OCI-M1 (cell line): Measurements from ENCODE around the gene ITGA2B.
A peak's percentile ranks its signal among the peaks of the same experiment; 100 is the strongest.
"Not testable (repeated sequence)": the region's sequence is repeated elsewhere in the genome, so short reads cannot be mapped to it uniquely, and the experiment has no call there.

Experiments used
- DNase-seq: peaks from one replicate; lab custom pipeline; 2025; lab: John Stamatoyannopoulos, UW

ITGA2B gene

DNA sequence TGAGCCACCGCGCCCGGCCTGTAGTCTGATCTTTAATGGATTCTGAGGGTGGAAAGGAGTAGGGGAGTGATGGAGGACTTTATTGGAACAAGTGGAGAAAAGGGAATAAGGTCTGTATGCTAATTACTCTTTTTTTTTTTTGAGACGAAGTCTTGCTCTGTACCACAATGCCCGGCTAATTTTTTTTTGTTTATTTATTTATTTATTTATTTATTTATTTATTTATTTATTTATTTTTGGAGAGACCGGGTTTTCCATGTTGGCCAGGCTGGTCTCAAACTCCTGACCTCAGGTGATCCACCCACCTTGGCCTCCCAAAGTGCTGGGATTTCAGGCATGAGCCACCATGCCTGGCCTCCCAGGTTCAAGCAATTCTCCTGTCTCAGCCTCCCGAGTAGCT lies 59.9 kb downstream of the ITGA2B start:
- not testable (repeated sequence) for DNase-seq

DNA sequence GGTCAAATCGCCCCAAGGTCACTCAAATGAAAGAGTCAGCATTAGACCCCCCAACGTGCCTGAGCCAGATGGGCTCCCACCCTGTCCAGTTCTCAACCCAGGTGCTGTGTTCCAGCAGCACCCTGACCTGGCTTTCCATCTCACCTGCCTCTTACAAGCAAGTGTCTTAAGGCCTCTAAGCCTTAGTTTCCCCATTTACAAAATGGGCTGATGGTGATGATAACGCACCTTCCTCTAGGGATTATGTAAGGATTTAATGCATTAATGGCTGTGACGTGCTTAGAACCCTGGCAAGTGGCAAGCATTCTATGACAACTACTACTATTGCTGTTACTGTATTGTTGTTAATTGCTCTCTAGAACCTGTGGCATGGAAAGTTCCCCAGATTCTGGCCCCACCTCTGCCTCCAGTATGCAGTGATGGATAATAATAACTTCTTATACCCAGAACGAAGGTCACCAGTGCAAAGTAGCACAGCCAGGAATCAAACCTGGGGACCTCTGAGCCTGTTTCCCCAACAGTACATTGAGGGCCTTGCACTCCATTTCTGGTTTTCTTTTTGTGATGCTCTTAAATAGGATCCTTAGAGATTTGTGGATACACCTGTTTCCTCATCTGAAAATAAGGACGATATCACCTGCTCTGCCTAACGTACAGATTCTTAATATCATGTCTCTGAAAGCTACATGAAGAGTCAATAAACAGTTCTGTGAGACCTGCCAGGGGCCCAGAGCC lies 61.6 kb downstream of the ITGA2B start:
- no peak for DNase-seq

GRCh38 chr17:44326861-44327444 lies 62.5 kb downstream of the ITGA2B start:
- peak; percentile 97 for DNase-seq

DNA sequence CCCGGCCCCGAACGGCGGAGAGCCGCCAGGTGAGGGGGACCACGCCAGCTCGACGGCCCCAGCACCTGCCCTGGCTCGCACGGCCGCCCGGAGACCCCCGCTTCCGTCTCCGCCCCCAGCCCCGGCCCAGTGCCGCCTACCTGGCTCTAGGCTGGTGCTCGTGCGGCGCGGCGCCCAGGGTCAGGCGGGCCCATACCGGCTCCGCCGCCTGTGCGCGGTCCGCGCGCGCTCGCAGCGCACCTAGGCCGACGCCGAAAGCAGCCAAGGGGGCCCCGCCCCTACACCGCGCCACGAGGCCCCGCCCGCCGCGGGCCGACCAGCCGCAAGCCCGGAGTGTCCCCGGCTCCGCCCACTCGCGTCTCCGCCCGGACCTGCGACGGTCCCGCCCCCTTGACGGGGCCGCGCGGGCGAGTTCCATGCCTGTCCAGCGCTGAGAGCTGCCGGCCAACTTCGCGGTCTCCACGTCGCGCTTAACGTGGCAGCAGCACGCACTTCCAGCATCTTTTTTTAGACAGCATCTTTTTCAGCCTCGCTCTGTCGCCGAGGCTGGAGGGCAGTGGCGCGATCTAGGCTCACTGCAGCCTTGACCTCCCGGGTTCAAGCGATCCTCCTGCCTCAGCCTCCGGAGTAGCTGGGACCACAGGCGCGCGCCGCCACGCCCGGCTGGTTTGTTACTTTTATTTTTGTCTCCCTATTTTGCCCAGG lies 64.7 kb downstream of the ITGA2B start, which contains the start of gene SLC25A39:
Gene SLC25A39, minus strand, starts transcription at position 253 of the 705 bp plus-strand sequence. CDS start 1,261 bp downstream, outside the sequence.
- DNase-seq: peak; percentile 95

DNA sequence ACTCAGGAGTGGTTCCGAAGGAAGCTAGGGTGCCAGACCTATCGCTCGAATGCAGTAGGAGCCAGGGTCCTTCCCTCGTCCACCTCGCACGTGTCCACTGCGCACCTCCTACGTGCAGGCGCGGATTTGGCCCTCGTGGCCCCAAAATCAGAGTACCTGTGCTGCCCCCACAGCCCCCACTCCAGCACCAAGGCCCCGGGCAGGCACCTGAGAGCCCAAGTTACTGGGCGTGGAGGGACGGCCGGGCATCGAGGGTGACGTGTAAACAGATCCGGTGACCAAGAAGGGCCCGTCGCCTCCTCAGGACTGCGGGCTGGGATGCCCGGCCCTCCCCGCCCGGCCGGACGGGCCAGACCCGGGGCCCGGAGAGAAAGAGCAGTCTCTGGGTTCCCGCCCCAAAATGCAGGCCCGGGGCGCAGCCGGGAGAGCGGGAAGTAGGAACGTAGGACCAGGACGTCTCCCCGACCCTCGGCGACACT lies 65.3 kb downstream of the ITGA2B start:
- DNase-seq: no peak

GRCh38 chr17:44323359-44324091 lies 65.9 kb downstream of the ITGA2B start:
- DNase-seq: no peak

DNA sequence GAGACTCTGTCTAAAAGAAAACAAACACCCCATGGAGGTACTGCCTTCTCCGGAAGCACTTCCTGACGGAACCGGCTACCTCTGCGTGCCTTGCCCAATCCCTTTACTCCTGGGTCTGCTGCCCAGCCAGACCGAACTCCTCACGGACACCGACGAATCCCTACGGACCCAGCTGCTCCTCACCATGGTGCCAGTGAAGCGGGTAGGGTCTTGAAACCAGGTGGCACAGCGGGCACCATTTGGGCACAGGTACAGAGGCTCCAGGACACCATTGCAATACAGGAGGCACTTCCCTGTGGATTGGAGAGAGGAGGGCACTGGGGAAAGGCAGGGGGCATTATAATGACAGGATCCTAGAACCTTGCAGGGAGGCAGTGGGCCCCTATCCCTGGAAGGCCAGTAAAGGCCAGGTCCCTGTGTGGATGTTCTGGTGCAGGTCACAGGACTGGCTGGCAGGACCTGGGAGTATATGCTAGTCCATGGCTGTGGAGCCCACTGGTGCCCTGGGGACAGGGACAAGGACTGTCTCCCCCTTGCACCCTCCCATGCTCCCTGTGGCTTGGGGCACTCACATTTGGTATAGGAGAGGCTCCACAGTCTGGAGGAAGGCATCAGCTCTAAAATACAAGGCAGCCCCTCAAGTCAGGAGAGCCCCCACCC lies 67.1 kb downstream of the ITGA2B start:
- DNase-seq: no peak
